H9 (cell line): ENCODE measurements around the gene FBXO41. TPM values are rescaled to one million over a fixed set of nuclear protein-coding genes. Genes with fewer than 3 reads are reported as not detected.

Experiments used
- DNase-seq: peaks from one replicate; pipeline ENCODE4 v3.0.0-alpha.2; 2017
- H2AFZ ChIP-seq: one replicate; pipeline ENCODE4 v1.6.1; 2013; ENCODE audit warnings: mild to moderate bottlenecking, low read length, control low read depth, moderate library complexity
- H2AK5ac ChIP-seq: 2 replicates; pipeline ENCODE4 v1.6.1; 2013; ENCODE audit warnings: low read length, control low read depth, mixed read lengths; ENCODE audit not compliant: insufficient read length
- H2BK120ac ChIP-seq: one replicate; pipeline ENCODE4 v1.6.1; 2013; ENCODE audit warnings: low read depth, mild to moderate bottlenecking, low read length, control low read depth, inconsistent platforms; ENCODE audit not compliant: poor library complexity, severe bottlenecking
- H2BK12ac ChIP-seq: 2 replicates; pipeline ENCODE4 v1.6.1; 2013; ENCODE audit warnings: low read length, control low read depth, mixed read lengths, low read depth; ENCODE audit not compliant: insufficient read length
- H2BK15ac ChIP-seq: 2 replicates; pipeline ENCODE4 v1.6.1; 2013; ENCODE audit warnings: low read depth, low read length, control low read depth
- H2BK20ac ChIP-seq: one replicate; pipeline ENCODE4 v1.6.1; 2013; ENCODE audit warnings: low read depth, mild to moderate bottlenecking, low read length, control low read depth, inconsistent platforms; ENCODE audit not compliant: poor library complexity, severe bottlenecking
- H2BK5ac ChIP-seq: 2 replicates; pipeline ENCODE4 v1.6.1; 2013; ENCODE audit warnings: low read length, control low read depth, mixed read lengths; ENCODE audit not compliant: insufficient read length
- H3K14ac ChIP-seq: 2 replicates; pipeline ENCODE4 v1.6.1; 2013; ENCODE audit warnings: low read length, control low read depth; ENCODE audit not compliant: insufficient read depth
- H3K18ac ChIP-seq: 2 replicates; pipeline ENCODE4 v1.6.1; 2013; ENCODE audit warnings: low read depth, mild to moderate bottlenecking, mixed read lengths, low read length, control low read depth; ENCODE audit not compliant: insufficient read length
- H3K23ac ChIP-seq: 2 replicates; pipeline ENCODE4 v1.6.1; 2013; ENCODE audit warnings: low read length, control low read depth, mixed read lengths, low read depth; ENCODE audit not compliant: insufficient read length
- H3K23me2 ChIP-seq: 2 replicates; pipeline ENCODE4 v1.6.1; 2013; ENCODE audit warnings: low read depth, mild to moderate bottlenecking, mixed read lengths, low read length, control low read depth; ENCODE audit not compliant: insufficient read length, poor library complexity, severe bottlenecking
- H3K27ac ChIP-seq: 2 replicates; pipeline ENCODE4 v1.5.1; 2013; ENCODE audit warnings: low read length, control low read depth, mixed read lengths, low read depth; ENCODE audit not compliant: insufficient read length
- H3K27me3 ChIP-seq: 2 replicates; pipeline ENCODE4 v1.6.1; 2013; ENCODE audit warnings: low read length, control low read depth, inconsistent platforms; ENCODE audit not compliant: insufficient read depth
- H3K4ac ChIP-seq: 2 replicates; pipeline ENCODE4 v1.6.1; 2013; ENCODE audit warnings: low read depth, mild to moderate bottlenecking, control low read depth, inconsistent platforms, low read length, moderate library complexity
- H3K4me1 ChIP-seq: 2 replicates; pipeline ENCODE4 v1.6.1; 2013; ENCODE audit warnings: low read length, control low read depth, inconsistent platforms; ENCODE audit not compliant: insufficient read depth
- H3K4me2 ChIP-seq: 2 replicates; pipeline ENCODE4 v1.6.1; 2013; ENCODE audit warnings: low read length, control low read depth, mixed read lengths; ENCODE audit not compliant: insufficient read length, insufficient read depth
- H3K56ac ChIP-seq: 2 replicates; pipeline ENCODE4 v1.6.1; 2013; ENCODE audit warnings: low read depth, mild to moderate bottlenecking, mixed read lengths, low read length, control low read depth; ENCODE audit not compliant: insufficient read length
- H3K79me1 ChIP-seq: 2 replicates; pipeline ENCODE4 v1.6.1; 2013; ENCODE audit warnings: low read depth, mild to moderate bottlenecking, moderate library complexity, low read length, control low read depth, inconsistent platforms; ENCODE audit not compliant: insufficient read depth, poor library complexity, severe bottlenecking
- H3K79me2 ChIP-seq: 2 replicates; pipeline ENCODE4 v1.6.1; 2013; ENCODE audit warnings: low read length, control low read depth, inconsistent platforms; ENCODE audit not compliant: insufficient read depth
- H3K9ac ChIP-seq: 2 replicates; pipeline ENCODE4 v1.6.1; 2013; ENCODE audit warnings: low read length, control low read depth, mixed read lengths; ENCODE audit not compliant: insufficient read length; ENCODE audit errors: extremely low read depth
- H3K9me3 ChIP-seq: one replicate; pipeline ENCODE4 v1.6.1; 2013; ENCODE audit warnings: low read depth, low read length, inconsistent platforms; ENCODE audit not compliant: control insufficient read depth
- H3T11ph ChIP-seq: one replicate; pipeline ENCODE4 v1.6.1; 2013; ENCODE audit warnings: mild to moderate bottlenecking, low read length, control low read depth, inconsistent platforms
- H4K20me1 ChIP-seq: one replicate; pipeline ENCODE4 v1.6.1; 2013; ENCODE audit not compliant: control insufficient read depth, insufficient read length, insufficient read depth
- H4K5ac ChIP-seq: 2 replicates; pipeline ENCODE4 v1.6.1; 2013; ENCODE audit warnings: low read depth, mild to moderate bottlenecking, mixed read lengths, low read length, control low read depth; ENCODE audit not compliant: insufficient read length
- H4K8ac ChIP-seq: replicated peaks from 2 replicates; pipeline ENCODE4 v1.6.1; 2013; ENCODE audit warnings: low read length, control low read depth, mixed read lengths, low read depth; ENCODE audit not compliant: insufficient read length
- H4K91ac ChIP-seq: 2 replicates; pipeline ENCODE4 v1.6.1; 2013; ENCODE audit warnings: low read depth, mild to moderate bottlenecking, moderate library complexity, mixed read lengths, low read length, control low read depth; ENCODE audit not compliant: insufficient read length
- H3K27ac Mint-ChIP-seq, 3 experiments: 2 replicates in 2 of 3; 3 replicates in 1 of 3; pipeline ENCODE4 v1.8.0; 2020 to 2021; ENCODE audit warnings: mixed read lengths in 3 of 3, mild to moderate bottlenecking in 1 of 3, moderate library complexity in 1 of 3
- H3K27me3 Mint-ChIP-seq: 2 replicates; pipeline ENCODE4 v1.8.0; 2021; ENCODE audit warnings: low read depth, mild to moderate bottlenecking, moderate library complexity, mixed read lengths
- H3K36me3 Mint-ChIP-seq, 3 experiments: 2 replicates in 2 of 3; 3 replicates in 1 of 3; pipeline ENCODE4 v1.8.0; 2020 to 2021; ENCODE audit warnings: low read depth in 3 of 3, mixed read lengths in 3 of 3; ENCODE audit not compliant: insufficient read depth in 1 of 3
- H3K4me1 Mint-ChIP-seq, 2 experiments: 2 replicates each; pipeline ENCODE4 v1.8.0; 2020; ENCODE audit warnings: mixed read lengths in 2 of 2
- H3K4me3 Mint-ChIP-seq, 2 experiments: 2 replicates in 1 of 2; 3 replicates in 1 of 2; pipeline ENCODE4 v1.8.0; 2020 to 2021; ENCODE audit warnings: mild to moderate bottlenecking in 2 of 2, mixed read lengths in 2 of 2, moderate library complexity in 1 of 2
- H3K9me3 Mint-ChIP-seq, 2 experiments: 2 replicates in 1 of 2; 3 replicates in 1 of 2; pipeline ENCODE4 v1.8.0; 2020; ENCODE audit warnings: mild to moderate bottlenecking in 2 of 2, mixed read lengths in 2 of 2, moderate library complexity in 1 of 2
- WGBS: extraction: QIAGEN DNeasy Blood & Tissue Kit; methylation state at CpG from one replicate; pipeline ENCODE4 v1.1.7; 2013; ENCODE audit warnings: missing lambda C conversion rate, low lambda C conversion rate, mixed read lengths; ENCODE audit not compliant: insufficient read length; ENCODE audit errors: extremely low coverage; 5-methylcytosine and 5-hydroxymethylcytosine counted together
- total RNA-seq: library from RNA; stranded (reverse); gene quantifications from 2 replicates; pipeline ENCODE4 v1.2.1, GENCODE V29; 2021
- TF ChIP-seq, protein P1 (sequence below): fragments of 200-600 bp; sonication (generic); conservative IDR thresholded peaks from 3 replicates; pipeline ENCODE4 v1.8.0; 2021; ENCODE audit warnings: antibody characterized with exemption, mild to moderate bottlenecking

The FBXO41 gene
- total RNA-seq, 1 experiment from 2014 or later, result 16.2 TPM

DNA sequence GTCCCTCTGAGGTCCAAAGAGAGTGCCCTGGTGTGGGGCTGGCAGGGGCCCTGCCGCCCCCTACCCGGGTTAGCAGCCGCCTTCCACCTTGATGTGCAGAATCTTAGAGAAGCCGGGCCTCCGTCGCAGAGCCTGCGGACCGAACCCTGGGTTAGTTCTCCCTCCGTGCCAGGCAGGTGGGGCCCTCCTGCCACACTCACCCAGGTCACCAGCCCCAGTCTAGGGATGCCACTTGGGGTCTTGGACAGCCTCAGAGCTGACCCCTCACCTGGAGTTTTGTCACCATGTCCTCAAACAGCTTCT lies 25.4 kb downstream of the FBXO41 start:
- Mint-ChIP-seq H3K4me1 (peaks cover 17 to 18% of the 10 kb centered on the region in 2 experiments), H3K4me3 (no peak overlapping the region), H3K36me3 (peaks cover 13 to 44% (median 20%) of the 10 kb centered on the region in 3 experiments; a peak in 6 of 7 replicates), H3K9me3 (no peaks in the 10 kb centered on the region; a peak in 1 of 5 replicates), H3K27me3 (no peaks in the 10 kb centered on the region; the same call in 1 of the 2 replicates), H3K27ac (no peak overlapping the region)
- H3K4me1 ChIP-seq, result no peaks in the 10 kb centered on the region
- no peak overlapping the region for H3K23ac ChIP-seq
- H3K79me1 ChIP-seq, result no peaks in the 10 kb centered on the region
- H4K91ac ChIP-seq, result no peak overlapping the region
- H3K79me2 ChIP-seq, result no peaks in the 10 kb centered on the region
- no peak overlapping the region for H2BK120ac ChIP-seq
- H2BK20ac ChIP-seq, result no peak overlapping the region
- no peaks in the 10 kb centered on the region for H3K23me2 ChIP-seq
- H4K8ac ChIP-seq, result no peak overlapping the region
- H2AFZ ChIP-seq, result no peak overlapping the region
- H3K9me3 ChIP-seq, result no peaks in the 10 kb centered on the region
- no peak overlapping the region for H2BK15ac ChIP-seq
- H2BK5ac ChIP-seq, result no peak overlapping the region
- no peak overlapping the region for H3K4me2 ChIP-seq
- no peak overlapping the region for H3K9ac ChIP-seq
- H3K27me3 ChIP-seq, result no peaks in the 10 kb centered on the region
- no peak overlapping the region for H2BK12ac ChIP-seq
- DNase-seq, result no peak
- no peak overlapping the region for H2AK5ac ChIP-seq
- no CpG with 5 or more reads among the region's 9 CpGs for WGBS
- H3K56ac ChIP-seq, result no peak overlapping the region
- no peaks in the 10 kb centered on the region for H4K20me1 ChIP-seq
- no peak overlapping the region for H3K18ac ChIP-seq
- TF ChIP-seq, protein P1, sequence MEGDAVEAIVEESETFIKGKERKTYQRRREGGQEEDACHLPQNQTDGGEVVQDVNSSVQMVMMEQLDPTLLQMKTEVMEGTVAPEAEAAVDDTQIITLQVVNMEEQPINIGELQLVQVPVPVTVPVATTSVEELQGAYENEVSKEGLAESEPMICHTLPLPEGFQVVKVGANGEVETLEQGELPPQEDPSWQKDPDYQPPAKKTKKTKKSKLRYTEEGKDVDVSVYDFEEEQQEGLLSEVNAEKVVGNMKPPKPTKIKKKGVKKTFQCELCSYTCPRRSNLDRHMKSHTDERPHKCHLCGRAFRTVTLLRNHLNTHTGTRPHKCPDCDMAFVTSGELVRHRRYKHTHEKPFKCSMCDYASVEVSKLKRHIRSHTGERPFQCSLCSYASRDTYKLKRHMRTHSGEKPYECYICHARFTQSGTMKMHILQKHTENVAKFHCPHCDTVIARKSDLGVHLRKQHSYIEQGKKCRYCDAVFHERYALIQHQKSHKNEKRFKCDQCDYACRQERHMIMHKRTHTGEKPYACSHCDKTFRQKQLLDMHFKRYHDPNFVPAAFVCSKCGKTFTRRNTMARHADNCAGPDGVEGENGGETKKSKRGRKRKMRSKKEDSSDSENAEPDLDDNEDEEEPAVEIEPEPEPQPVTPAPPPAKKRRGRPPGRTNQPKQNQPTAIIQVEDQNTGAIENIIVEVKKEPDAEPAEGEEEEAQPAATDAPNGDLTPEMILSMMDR, result no peak
- no peak overlapping the region for H3K27ac ChIP-seq
- no peak overlapping the region for H3T11ph ChIP-seq
- no peak overlapping the region for H4K5ac ChIP-seq
- no peak overlapping the region for H3K14ac ChIP-seq
- no peak overlapping the region for H3K4ac ChIP-seq
